Activated CD4-positive, CD25-positive, alpha-beta regulatory T cell treated with anti-CD3 and anti-CD28 coated beads, Interleukin-2, amount 50 U/mL, for 24 hours (primary cell): ENCODE results near the gene TMEM31.

Experiments
- ATAC-seq, 2 donors: fragments of 150-1000 bp; cut with Tn5 transposase; one replicate each; pipeline ENCODE4 v1.10.0; 2021; ENCODE audit warnings: mild to moderate bottlenecking in 1 of 2, moderate library complexity in 1 of 2

The TMEM31 gene

GRCh38 chrX:103710609-103711008 is at the start of gene TMEM31:
Gene TMEM31 (plus strand): TSS chrX:103710909. CDS start chrX:103712259, 1,350 bp downstream.
- ATAC-seq = no peak

GRCh38 chrX:103663981-103664762 is 46.5 kb upstream of the TMEM31 start:
- no peak for ATAC-seq

GRCh38 chrX:103666202-103667107 is 44.3 kb upstream of the TMEM31 start:
- ATAC-seq = no peak

- no peak for ATAC-seq
These were observed 41.0 kb upstream of the TMEM31 start for GRCh38 chrX:103669745-103670144.

GRCh38 chrX:103674531-103675454 is 35.9 kb upstream of the TMEM31 start:
- no peak for ATAC-seq

GRCh38 chrX:103678199-103678993 is 32.3 kb upstream of the TMEM31 start:
- peak in 1 of 2 donors; percentile 43 for ATAC-seq

GRCh38 chrX:103681443-103681842 is 29.3 kb upstream of the TMEM31 start:
- ATAC-seq = no peak

GRCh38 chrX:103685396-103685795 is 25.3 kb upstream of the TMEM31 start:
- no peak for ATAC-seq

- peak; percentile 91 to 94 for ATAC-seq
These were observed 24.3 kb upstream of the TMEM31 start, which contains the start of gene MORF4L2 for GRCh38 chrX:103686199-103687072. Gene MORF4L2 (minus strand): TSS chrX:103686699. CDS start chrX:103677027, 9,672 bp downstream.

- ATAC-seq = peak; percentile 53 to 58
These were observed 23.5 kb upstream of the TMEM31 start for GRCh38 chrX:103687073-103687695.

- no peak for ATAC-seq
These were observed 23.0 kb upstream of the TMEM31 start for GRCh38 chrX:103687696-103688201.

- ATAC-seq = no peak
These were observed 21.8 kb upstream of the TMEM31 start for GRCh38 chrX:103688946-103689345.

- no peak for ATAC-seq
These were observed 19.6 kb upstream of the TMEM31 start for GRCh38 chrX:103691059-103691458.

- no peak for ATAC-seq
These were observed 13.0 kb upstream of the TMEM31 start for GRCh38 chrX:103697687-103698086.

- no peak for ATAC-seq
These were observed 11.5 kb upstream of the TMEM31 start for GRCh38 chrX:103699243-103699642.

GRCh38 chrX:103704863-103705262 is 5.8 kb upstream of the TMEM31 start:
- ATAC-seq = no peak

- ATAC-seq = no peak
These were observed 6.3 kb downstream of the TMEM31 start for GRCh38 chrX:103716962-103717361.

- ATAC-seq = no peak
These were observed 7.4 kb downstream of the TMEM31 start for GRCh38 chrX:103718120-103718519.

GRCh38 chrX:103722505-103722904 is 11.8 kb downstream of the TMEM31 start:
- ATAC-seq = no peak

GRCh38 chrX:103726477-103726876 is 15.8 kb downstream of the TMEM31 start:
- no peak for ATAC-seq
